ENCODE measurements around the gene HGFAC. TPM values are rescaled to one million over a fixed set of nuclear protein-coding genes. Genes with fewer than 3 reads are reported as not detected.
A peak's percentile ranks its signal among the peaks of the same experiment; 100 is the strongest.

The HGFAC gene
- total RNA-seq: not detected in 2 replicates

DNA sequence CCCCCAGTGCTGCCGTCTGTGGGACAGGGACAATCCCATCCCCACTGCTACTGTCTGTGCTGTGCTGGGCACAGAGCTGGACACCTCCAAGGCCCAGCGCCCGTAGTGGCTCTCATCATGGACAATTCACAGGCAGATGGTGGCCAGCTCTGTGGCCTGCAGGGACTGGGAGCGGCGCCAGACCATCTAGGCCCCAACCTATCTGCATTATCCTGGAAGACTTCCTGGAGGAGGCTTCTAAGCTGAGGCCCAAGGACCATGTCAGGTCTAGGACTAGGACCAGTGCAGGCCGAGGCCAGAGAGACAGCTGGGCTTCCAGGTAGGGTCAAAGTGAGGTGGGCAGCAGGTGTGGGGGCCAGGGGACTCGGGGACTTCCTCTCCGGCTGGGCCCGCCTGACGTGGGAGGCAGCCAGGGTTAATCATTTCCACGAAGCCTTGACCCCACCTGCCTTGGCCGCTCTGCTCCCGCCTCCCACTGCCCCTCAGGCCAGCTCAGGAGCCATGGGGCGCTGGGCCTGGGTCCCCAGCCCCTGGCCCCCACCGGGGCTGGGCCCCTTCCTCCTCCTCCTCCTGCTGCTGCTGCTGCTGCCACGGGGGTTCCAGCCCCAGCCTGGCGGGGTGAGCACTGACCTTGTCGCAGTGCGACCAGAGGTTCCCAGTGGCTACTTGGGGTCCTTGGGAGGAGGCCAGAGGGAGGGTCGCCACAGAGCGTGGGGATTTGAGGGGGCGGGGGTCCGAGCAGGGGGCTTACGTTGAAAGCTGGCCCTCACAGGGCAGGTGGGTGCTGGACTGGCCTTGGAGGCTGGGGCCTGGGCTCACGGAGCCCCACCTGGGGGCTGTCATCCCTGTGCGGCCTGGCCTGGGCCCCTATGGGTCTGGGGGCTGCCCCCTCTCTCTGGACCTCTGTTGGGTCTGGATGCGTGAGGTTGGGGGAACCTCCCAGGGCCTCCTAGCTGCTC is at the start of gene HGFAC:
Gene HGFAC, plus strand, starts transcription at position 468 of the 959 bp plus-strand sequence. Its CDS starts 34 bp downstream, at position 502.
- TF ChIP-seq, protein P1, sequence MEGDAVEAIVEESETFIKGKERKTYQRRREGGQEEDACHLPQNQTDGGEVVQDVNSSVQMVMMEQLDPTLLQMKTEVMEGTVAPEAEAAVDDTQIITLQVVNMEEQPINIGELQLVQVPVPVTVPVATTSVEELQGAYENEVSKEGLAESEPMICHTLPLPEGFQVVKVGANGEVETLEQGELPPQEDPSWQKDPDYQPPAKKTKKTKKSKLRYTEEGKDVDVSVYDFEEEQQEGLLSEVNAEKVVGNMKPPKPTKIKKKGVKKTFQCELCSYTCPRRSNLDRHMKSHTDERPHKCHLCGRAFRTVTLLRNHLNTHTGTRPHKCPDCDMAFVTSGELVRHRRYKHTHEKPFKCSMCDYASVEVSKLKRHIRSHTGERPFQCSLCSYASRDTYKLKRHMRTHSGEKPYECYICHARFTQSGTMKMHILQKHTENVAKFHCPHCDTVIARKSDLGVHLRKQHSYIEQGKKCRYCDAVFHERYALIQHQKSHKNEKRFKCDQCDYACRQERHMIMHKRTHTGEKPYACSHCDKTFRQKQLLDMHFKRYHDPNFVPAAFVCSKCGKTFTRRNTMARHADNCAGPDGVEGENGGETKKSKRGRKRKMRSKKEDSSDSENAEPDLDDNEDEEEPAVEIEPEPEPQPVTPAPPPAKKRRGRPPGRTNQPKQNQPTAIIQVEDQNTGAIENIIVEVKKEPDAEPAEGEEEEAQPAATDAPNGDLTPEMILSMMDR (conservative IDR thresholded peaks at IDR 0.05; ENCODE audit: low read depth, low read length): no peak
- no peak within 1 kb of the TSS for H3K4me3 ChIP-seq (ENCODE audit: low read depth, low read length)
- DNase-seq (ENCODE audit: low read depth): no peak

DNA sequence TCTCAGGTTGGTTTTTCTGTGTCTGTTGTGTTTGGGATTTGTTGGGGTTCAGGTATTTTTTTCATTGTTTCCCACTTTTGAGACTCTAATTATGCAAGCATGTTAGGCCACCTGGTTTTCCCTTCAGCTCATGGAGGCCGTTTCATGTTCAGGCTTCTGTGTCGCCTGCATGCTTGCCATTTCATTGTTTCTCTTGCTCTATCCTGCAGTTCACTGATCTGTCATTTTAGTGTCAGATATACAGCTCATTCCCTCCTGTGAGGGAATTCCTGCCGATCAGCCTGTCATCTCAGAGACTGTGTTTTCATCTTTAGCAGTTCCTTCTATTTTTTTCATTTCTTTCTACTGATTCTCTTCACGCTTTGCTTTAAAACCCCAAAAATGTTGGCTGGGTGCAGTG is 49.4 kb upstream of the HGFAC start:
- no peak overlapping the region for H3K4me3 ChIP-seq (ENCODE audit: low read depth, low read length)
- TF ChIP-seq, protein P1 (conservative IDR thresholded peaks at IDR 0.05; ENCODE audit: low read depth, low read length): no peak
- DNase-seq (ENCODE audit: low read depth): no peak

DNA sequence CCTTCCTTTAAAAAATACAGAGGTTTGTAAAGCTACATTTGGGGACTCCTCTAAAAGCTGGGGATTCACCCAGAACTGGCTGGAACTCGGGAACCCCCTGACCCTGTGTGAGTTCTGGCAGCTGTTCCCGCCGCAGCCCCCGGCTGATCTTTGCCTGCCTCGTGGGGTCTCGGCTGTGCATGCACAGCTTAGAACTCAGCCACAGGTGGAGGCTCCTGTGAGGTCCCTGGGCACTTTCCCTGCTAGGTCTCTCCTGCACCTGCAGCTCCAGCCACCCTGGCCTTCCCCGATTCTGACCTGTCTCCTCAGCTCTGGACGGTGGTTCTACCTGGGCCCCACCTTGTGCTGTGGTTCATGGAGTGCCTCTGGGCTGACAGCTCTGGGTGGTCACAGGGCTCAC is 48.6 kb upstream of the HGFAC start:
- TF ChIP-seq, protein P1 (conservative IDR thresholded peaks at IDR 0.05; ENCODE audit: low read depth, low read length): no peak
- H3K4me3 ChIP-seq (ENCODE audit: low read depth, low read length): no peak overlapping the region
- DNase-seq (ENCODE audit: low read depth): no peak

DNA sequence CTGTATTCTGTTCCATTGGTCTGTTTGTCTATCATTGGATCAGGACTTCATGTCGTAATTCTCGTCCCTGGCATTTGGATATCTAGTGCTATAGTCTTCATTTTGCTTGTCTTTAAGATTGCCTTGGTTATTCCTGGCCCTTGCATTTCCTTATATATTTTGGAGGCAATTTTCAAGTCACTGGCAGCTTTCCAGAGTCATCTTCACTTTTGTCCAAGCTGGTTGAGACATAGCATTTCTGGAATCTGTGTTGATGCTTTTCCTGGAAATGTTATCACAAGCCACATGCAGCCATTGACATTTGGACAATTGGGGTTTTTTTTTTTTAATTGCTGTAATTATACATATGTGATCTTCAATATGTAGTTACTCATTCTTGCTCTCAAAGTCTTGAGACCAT is 45.2 kb upstream of the HGFAC start:
- no peak overlapping the region for H3K4me3 ChIP-seq (ENCODE audit: low read depth, low read length)
- TF ChIP-seq, protein P1 (conservative IDR thresholded peaks at IDR 0.05; ENCODE audit: low read depth, low read length): no peak
- DNase-seq (ENCODE audit: low read depth): no peak

DNA sequence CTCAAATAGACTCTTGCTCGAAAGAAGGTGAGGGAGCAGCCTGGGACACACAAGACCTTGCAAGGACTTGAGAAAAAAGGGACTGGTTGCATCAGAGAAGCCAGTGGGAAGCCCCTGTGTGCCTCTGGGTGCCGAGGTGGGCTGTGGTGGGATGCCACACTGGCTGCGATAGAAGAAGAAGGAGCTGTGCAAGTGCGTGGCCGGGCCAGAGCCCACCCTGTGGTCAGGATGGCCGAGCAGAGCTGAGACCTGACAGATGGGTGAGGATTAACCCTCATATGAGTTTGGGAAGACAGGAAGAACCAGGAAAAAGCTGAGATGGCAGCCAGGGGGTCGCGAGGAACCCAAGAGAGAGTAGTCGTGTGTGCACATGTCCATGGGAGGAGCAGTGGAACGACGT is 44.6 kb upstream of the HGFAC start:
- H3K4me3 ChIP-seq (ENCODE audit: low read depth, low read length): no peak overlapping the region
- TF ChIP-seq, protein P1 (conservative IDR thresholded peaks at IDR 0.05; ENCODE audit: low read depth, low read length): no peak
- DNase-seq (ENCODE audit: low read depth): no peak

DNA sequence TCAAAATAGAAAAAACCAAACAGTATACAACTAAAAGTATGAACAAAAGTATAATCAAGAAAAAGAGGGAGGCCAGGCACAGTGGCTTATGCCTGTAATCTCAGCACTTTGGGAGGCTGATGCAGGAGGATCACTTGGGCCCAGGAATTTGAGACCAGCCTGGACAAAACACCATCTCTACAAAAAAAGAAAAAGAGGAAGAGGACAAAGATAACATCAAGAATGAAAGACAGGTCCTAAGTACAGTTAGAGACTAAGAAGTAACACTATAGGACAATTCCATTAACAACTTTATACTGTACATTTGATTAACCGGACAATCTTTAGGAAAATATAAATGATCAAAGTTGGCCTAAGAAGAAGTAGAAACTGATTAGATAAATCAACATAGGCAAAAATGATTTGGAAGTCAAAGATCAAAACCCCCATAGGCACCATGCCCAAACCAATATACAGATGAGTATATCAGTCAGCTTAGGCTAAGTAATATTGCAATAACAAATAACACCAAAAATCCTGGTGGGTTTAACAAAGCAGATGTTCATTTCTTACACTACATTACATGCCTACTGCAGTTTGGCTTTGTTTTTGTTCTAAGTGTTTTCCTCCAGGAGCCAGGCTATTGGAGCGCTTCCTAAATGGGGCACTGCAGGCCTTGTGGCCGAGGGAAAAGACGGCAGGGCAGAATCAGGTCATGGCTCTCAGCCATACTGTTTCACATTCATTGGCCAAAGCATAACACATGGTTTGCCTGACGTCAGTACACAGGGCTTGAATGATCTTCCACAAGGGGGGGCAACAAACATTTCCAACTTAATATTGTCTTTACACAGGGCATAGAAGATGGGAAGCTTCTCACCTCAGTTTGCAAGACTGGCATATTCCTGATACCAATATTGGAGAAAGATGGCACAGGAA is 42.2 kb upstream of the HGFAC start:
- H3K4me3 ChIP-seq (ENCODE audit: low read depth, low read length): no peak overlapping the region
- no peak for DNase-seq (ENCODE audit: low read depth)
- TF ChIP-seq, protein P1 (conservative IDR thresholded peaks at IDR 0.05; ENCODE audit: low read depth, low read length): peak; percentile 34

All from epithelial cell of proximal tubule (primary cell).